GM12878 (cell line): ENCODE data around the gene PRKN. TPM values are rescaled to one million over a fixed set of nuclear protein-coding genes. Genes with fewer than 3 reads are reported as not detected.

ENCODE experiments used
- ATAC-seq: fragments of 200-7000 bp; cut with Tn5 transposase; 3 replicates; pipeline ENCODE4 v1.9.1; 2020; ENCODE audit warnings: mild to moderate bottlenecking, moderate library complexity
- BruUV-seq: library from RNA; stranded (reverse); fragments of 400-500 nt; replicated peaks from 2 replicates; lab custom pipeline; 2021; lab: Mats Ljungman, UMichigan
- CTCF ChIA-PET: fragments of 300-600 bp; sonication (Branson Sonifier 250); formaldehyde crosslinking; extraction: SDS; loops from one replicate; lab custom pipeline; 2021; ENCODE audit warnings: inconsistent platforms; lab: Yijun Ruan, JAX
- POLR2A ChIA-PET: fragments of 350-600 bp; formaldehyde crosslinking; extraction: SDS; loops from one replicate; lab custom pipeline; 2021; ENCODE audit warnings: inconsistent platforms; lab: Charles Lee
- RAD21 ChIA-PET: fragments of 300-600 bp; sonication (Branson Sonifier 250); formaldehyde crosslinking; loops from one replicate; lab custom pipeline; 2023; ENCODE audit warnings: antibody characterized with exemption; ENCODE audit not compliant: unreplicated experiment; lab: Charles Lee
- SMC1A ChIA-PET: fragments of 300-600 bp; sonication (Branson Sonifier 250); formaldehyde crosslinking; loops from one replicate; lab custom pipeline; 2023; ENCODE audit not compliant: unreplicated experiment, uncharacterized antibody; lab: Charles Lee
- DNase-seq: peaks from one replicate; pipeline ENCODE4 v3.0.0-alpha.2; 2011; ENCODE audit warnings: low read depth, low spot score
- FAIRE-seq: peaks from 3 replicates; lab custom pipeline; 2011; peaks lifted over from hg19 to GRCh38; lab: Jason Lieb, UNC
- H2AFZ ChIP-seq: 2 replicates; pipeline ENCODE4 v1.6.0; 2011; ENCODE audit warnings: low read depth, low read length, control low read depth; ENCODE audit not compliant: control insufficient read depth
- H3K27ac ChIP-seq: 2 replicates; pipeline ENCODE4 v1.5.1; 2011; ENCODE audit warnings: control low read depth; ENCODE audit not compliant: control insufficient read depth, insufficient read depth
- H3K27me3 ChIP-seq, 2 experiments: replicated peaks in 1 of 2; 2 replicates each; pipeline versions ENCODE4 v1.6.0 to v1.6.1; 2011; ENCODE audit warnings: low read length in 1 of 2; ENCODE audit not compliant: control insufficient read depth in 2 of 2, insufficient read depth in 2 of 2
- H3K36me3 ChIP-seq, 2 experiments: 2 replicates each; pipeline ENCODE4 v1.5.1; 2011; ENCODE audit warnings: low read length in 1 of 2; ENCODE audit not compliant: control insufficient read depth in 2 of 2, insufficient read depth in 2 of 2
- H3K4me1 ChIP-seq: 2 replicates; pipeline ENCODE4 v1.6.1; 2011; ENCODE audit warnings: mild to moderate bottlenecking, low read length, moderate library complexity, mixed read lengths; ENCODE audit not compliant: control insufficient read depth, insufficient read depth
- H3K4me2 ChIP-seq: 2 replicates; pipeline ENCODE4 v1.6.0; 2011; ENCODE audit warnings: control low read depth; ENCODE audit not compliant: control insufficient read depth, insufficient read depth
- H3K4me3 ChIP-seq: fragments of 200-600 bp; sonication (generic); 2 replicates; pipeline ENCODE4 v1.5.1; 2016
- H3K79me2 ChIP-seq: 2 replicates; pipeline ENCODE4 v1.6.0; 2011; ENCODE audit warnings: low read length; ENCODE audit not compliant: control insufficient read depth, insufficient read depth
- H3K9ac ChIP-seq: 2 replicates; pipeline ENCODE4 v1.8.0; 2011; ENCODE audit warnings: low read length, control low read depth, mixed read lengths; ENCODE audit not compliant: control insufficient read depth, insufficient read depth
- H3K9me3 ChIP-seq: replicated peaks from 3 replicates; pipeline ENCODE4 v1.5.1; 2011; ENCODE audit warnings: mild to moderate bottlenecking, low read length; ENCODE audit not compliant: control insufficient read depth, insufficient read depth
- H4K20me1 ChIP-seq: 2 replicates; pipeline ENCODE4 v1.6.0; 2011; ENCODE audit not compliant: control insufficient read depth, insufficient read depth
- CBX5 ChIP-seq: sonication (generic); IDR thresholded peaks from 2 replicates; pipeline ENCODE4 v1.6.1; 2016; ENCODE audit warnings: low read depth, moderate library complexity, mild to moderate bottlenecking, inconsistent platforms
- CHD1 ChIP-seq: IDR thresholded peaks from 2 replicates; pipeline ENCODE4 v1.6.1; 2012; ENCODE audit warnings: low read depth, low read length, improper control_type of control experiment
- EGR1 ChIP-seq, 2 experiments: IDR thresholded peaks; 1 replicate in 1 of 2; 2 replicates in 1 of 2; pipeline ENCODE4 v1.6.1; 2011 to 2012; ENCODE audit warnings: low read depth in 2 of 2, low read length in 2 of 2, borderline replicate concordance in 1 of 2, mild to moderate bottlenecking in 1 of 2, moderate library complexity in 1 of 2
- NR2C1 ChIP-seq: fragments of 450-650 bp; IDR thresholded peaks from 2 replicates; pipeline ENCODE4 v1.6.1; 2017; ENCODE audit warnings: antibody characterized with exemption, mild to moderate bottlenecking, moderate library complexity
- RBBP5 ChIP-seq: fragments of 200-600 bp; sonication (generic); conservative IDR thresholded peaks from 2 replicates; pipeline ENCODE4 v1.6.1; 2016
- TARDBP ChIP-seq: IDR thresholded peaks from 2 replicates; pipeline ENCODE4 v1.6.1; 2016; ENCODE audit warnings: borderline replicate concordance
- ZNF207 ChIP-seq: fragments of 450-650 bp; IDR thresholded peaks from 2 replicates; pipeline ENCODE4 v1.6.1; 2014; ENCODE audit warnings: antibody characterized with exemption, mild to moderate bottlenecking, borderline replicate concordance
- WGBS: methylation state at CpG from one replicate; pipeline ENCODE4 v1.1.6; 2016; ENCODE audit warnings: low lambda C conversion rate; ENCODE audit not compliant: insufficient replicate concordance, insufficient coverage; ENCODE audit errors: missing lambda C conversion rate; 5-methylcytosine and 5-hydroxymethylcytosine counted together
- in situ Hi-C: fragments of 300-500 bp; cut with MboI; formaldehyde crosslinking; loops from 9 replicates; pipeline ENCODE4 v1.14.3; 2018; ENCODE audit warnings: mixed read lengths
- intact Hi-C: fragments of 100-400 bp; cut with micrococcal nuclease; formaldehyde crosslinking; loops from one replicate; pipeline ENCODE4 v1.14.2; 2022; ENCODE audit not compliant: unreplicated experiment
- polyA plus RNA-seq, 11 experiments: library from polyadenylated mRNA; depleted of rRNA in 4 of 11; unstranded in 6 of 11; stranded (reverse) in 5 of 11; fragments of >200 nt; fragmentation: Nextera tagmentation in 4 of 11; fragmentation: Illumina TruSeq in 1 of 11; extraction: Ambion mirVana in 4 of 11; extraction: Trizol in 1 of 11; gene quantifications; 1 replicate in 1 of 11; 2 replicates in 10 of 11; pipeline versions ENCODE4 v1.2.1 to v1.2.3, GENCODE V29; 2011 to 2016; ENCODE audit warnings: inconsistent platforms in 2 of 11, missing spikeins in 2 of 11, low read depth in 1 of 11
- total RNA-seq, 4 experiments: library from RNA; depleted of rRNA in 3 of 4; stranded (reverse); fragments of >200 nt in 3 of 4; fragmentation: Illumina TruSeq in 1 of 4; extraction: Trizol in 1 of 4; gene quantifications; 2 replicates each; pipeline versions ENCODE4 v1.2.1 to v1.2.3, GENCODE V29; 2013 to 2021
- TF ChIP-seq, protein P1 (sequence below), 3 experiments: IDR thresholded peaks in 2 of 3; conservative IDR thresholded peaks in 1 of 3; 2 replicates each; pipeline ENCODE4 v1.5.1; 2011; ENCODE audit warnings: low read depth in 3 of 3, low read length in 3 of 3, mild to moderate bottlenecking in 3 of 3, control low read depth in 2 of 3, moderate library complexity in 2 of 3, inconsistent platforms in 1 of 3, mixed read lengths in 1 of 3; ENCODE audit not compliant: control insufficient read depth in 2 of 3, insufficient read depth in 1 of 3; ENCODE audit errors: extremely low read depth in 1 of 3
- TF ChIP-seq, protein P2 (sequence below): fragments of 450-650 bp; IDR thresholded peaks from 2 replicates; pipeline ENCODE4 v1.6.1; 2017; ENCODE audit warnings: mild to moderate bottlenecking, moderate library complexity

The PRKN gene
- total and polyA plus RNA-seq, 10 of the 15 experiments (the other 5 are each of a cell fraction or from before 2014, with no cell fraction given): 0.06 to 0.09 TPM; not detected in 8

DNA sequence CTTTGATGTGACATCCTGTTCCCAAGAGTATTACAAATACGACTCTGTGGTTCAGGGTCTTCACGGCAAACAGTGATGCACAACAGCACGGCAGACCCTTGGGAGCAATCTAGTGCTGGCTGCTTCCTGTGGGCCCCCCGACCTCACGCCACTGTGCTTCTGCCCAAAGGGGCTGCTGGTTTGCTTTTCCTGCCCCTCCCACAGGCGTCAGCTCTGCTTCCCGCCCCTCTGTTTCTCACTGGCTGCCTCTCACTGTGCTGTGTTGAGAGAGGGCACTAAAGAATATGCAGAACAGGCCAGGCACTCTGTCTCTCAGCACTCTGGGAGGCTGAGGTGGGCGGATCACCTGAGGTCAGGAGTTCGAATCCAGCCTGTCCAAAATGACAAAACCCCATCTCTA, 899.2 kb downstream of the PRKN start:
- DNase-seq: no peak
- no peaks in the 10 kb centered on the region for H3K27me3 ChIP-seq
- RAD21 ChIA-PET: no interaction called here
- 3% methylated on average over 9 of the region's 9 CpGs for WGBS
- H4K20me1 ChIP-seq: no peaks in the 10 kb centered on the region
- CTCF ChIA-PET: no interaction called here
- no peak overlapping the region for H3K4me2 ChIP-seq
- no peaks in the 10 kb centered on the region for H3K4me1 ChIP-seq
- BruUV-seq: no TSS peak
- no peak overlapping the region for H3K4me3 ChIP-seq
- ATAC-seq: no peak
- SMC1A ChIA-PET: no interaction called here
- H3K27ac ChIP-seq: no peak overlapping the region
- no peaks in the 10 kb centered on the region for H3K36me3 ChIP-seq
- H3K9me3 ChIP-seq: no peaks in the 10 kb centered on the region
- H3K79me2 ChIP-seq: no peaks in the 10 kb centered on the region
- no peak overlapping the region for H3K9ac ChIP-seq
- TF ChIP-seq RBBP5 (no peak), EGR1 (IDR thresholded peaks at IDR 0.05; ENCODE audit: borderline replicate concordance in 1 of 2, low read depth in 2 of 2, low read length in 2 of 2) (no peak), ZNF207 (no peak), CHD1 (no peak), NR2C1 (no peak), CBX5 (no peak), TARDBP (no peak)
- TF ChIP-seq, protein P1, sequence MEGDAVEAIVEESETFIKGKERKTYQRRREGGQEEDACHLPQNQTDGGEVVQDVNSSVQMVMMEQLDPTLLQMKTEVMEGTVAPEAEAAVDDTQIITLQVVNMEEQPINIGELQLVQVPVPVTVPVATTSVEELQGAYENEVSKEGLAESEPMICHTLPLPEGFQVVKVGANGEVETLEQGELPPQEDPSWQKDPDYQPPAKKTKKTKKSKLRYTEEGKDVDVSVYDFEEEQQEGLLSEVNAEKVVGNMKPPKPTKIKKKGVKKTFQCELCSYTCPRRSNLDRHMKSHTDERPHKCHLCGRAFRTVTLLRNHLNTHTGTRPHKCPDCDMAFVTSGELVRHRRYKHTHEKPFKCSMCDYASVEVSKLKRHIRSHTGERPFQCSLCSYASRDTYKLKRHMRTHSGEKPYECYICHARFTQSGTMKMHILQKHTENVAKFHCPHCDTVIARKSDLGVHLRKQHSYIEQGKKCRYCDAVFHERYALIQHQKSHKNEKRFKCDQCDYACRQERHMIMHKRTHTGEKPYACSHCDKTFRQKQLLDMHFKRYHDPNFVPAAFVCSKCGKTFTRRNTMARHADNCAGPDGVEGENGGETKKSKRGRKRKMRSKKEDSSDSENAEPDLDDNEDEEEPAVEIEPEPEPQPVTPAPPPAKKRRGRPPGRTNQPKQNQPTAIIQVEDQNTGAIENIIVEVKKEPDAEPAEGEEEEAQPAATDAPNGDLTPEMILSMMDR (IDR thresholded peaks at IDR 0.05 in 2 of 3, conservative IDR thresholded peaks at IDR 0.05 in 1 of 3; ENCODE audit: control insufficient read depth in 2 of 3, extremely low read depth in 1 of 3, insufficient read depth in 1 of 3, low read depth in 3 of 3, low read length in 3 of 3): no peak
- TF ChIP-seq, protein P2, sequence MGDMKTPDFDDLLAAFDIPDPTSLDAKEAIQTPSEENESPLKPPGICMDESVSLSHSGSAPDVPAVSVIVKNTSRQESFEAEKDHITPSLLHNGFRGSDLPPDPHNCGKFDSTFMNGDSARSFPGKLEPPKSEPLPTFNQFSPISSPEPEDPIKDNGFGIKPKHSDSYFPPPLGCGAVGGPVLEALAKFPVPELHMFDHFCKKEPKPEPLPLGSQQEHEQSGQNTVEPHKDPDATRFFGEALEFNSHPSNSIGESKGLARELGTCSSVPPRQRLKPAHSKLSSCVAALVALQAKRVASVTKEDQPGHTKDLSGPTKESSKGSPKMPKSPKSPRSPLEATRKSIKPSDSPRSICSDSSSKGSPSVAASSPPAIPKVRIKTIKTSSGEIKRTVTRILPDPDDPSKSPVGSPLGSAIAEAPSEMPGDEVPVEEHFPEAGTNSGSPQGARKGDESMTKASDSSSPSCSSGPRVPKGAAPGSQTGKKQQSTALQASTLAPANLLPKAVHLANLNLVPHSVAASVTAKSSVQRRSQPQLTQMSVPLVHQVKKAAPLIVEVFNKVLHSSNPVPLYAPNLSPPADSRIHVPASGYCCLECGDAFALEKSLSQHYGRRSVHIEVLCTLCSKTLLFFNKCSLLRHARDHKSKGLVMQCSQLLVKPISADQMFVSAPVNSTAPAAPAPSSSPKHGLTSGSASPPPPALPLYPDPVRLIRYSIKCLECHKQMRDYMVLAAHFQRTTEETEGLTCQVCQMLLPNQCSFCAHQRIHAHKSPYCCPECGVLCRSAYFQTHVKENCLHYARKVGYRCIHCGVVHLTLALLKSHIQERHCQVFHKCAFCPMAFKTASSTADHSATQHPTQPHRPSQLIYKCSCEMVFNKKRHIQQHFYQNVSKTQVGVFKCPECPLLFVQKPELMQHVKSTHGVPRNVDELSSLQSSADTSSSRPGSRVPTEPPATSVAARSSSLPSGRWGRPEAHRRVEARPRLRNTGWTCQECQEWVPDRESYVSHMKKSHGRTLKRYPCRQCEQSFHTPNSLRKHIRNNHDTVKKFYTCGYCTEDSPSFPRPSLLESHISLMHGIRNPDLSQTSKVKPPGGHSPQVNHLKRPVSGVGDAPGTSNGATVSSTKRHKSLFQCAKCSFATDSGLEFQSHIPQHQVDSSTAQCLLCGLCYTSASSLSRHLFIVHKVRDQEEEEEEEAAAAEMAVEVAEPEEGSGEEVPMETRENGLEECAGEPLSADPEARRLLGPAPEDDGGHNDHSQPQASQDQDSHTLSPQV: no peak
- POLR2A ChIA-PET: no interaction called here
- no peak for FAIRE-seq
- intact Hi-C loops (no loop called here), in situ Hi-C loops (no loop called here)
- no peak overlapping the region for H2AFZ ChIP-seq
